Spinal cord (tissue), 10 donors: ENCODE results near the gene AASDH. TPM values are rescaled to one million over a fixed set of nuclear protein-coding genes. Genes with fewer than 3 reads are reported as not detected.

Source experiments
- DNase-seq, 6 donors: peaks; one replicate each; pipeline versions ENCODE4 v3.0.0 to v3.0.0-alpha.2; 2013 to 2015; ENCODE audit warnings: low spot score in 6 of 6, low read depth in 4 of 6
- H3K27ac ChIP-seq: one replicate; pipeline ENCODE4 v1.5.1; 2013; ENCODE audit warnings: low read depth, low read length, control low read depth
- H3K27me3 ChIP-seq: one replicate; pipeline ENCODE4 v1.6.1; 2013; ENCODE audit warnings: low read length; ENCODE audit not compliant: control insufficient read depth, insufficient read depth
- H3K36me3 ChIP-seq: one replicate; pipeline ENCODE4 v1.6.1; 2013; ENCODE audit warnings: low read length; ENCODE audit not compliant: control insufficient read depth, insufficient read depth
- H3K4me1 ChIP-seq: one replicate; pipeline ENCODE4 v1.6.1; 2013; ENCODE audit warnings: low read length; ENCODE audit not compliant: control insufficient read depth, insufficient read depth
- H3K4me3 ChIP-seq: one replicate; pipeline ENCODE4 v1.5.1; 2013; ENCODE audit warnings: low read depth, low read length, control low read depth
- H3K9me3 ChIP-seq: one replicate; pipeline ENCODE4 v1.6.1; 2013; ENCODE audit warnings: low read length; ENCODE audit not compliant: control insufficient read depth, insufficient read depth
- WGBS: methylation state at CpG from one replicate; pipeline ENCODE4 v1.1.5; 2013; ENCODE audit warnings: missing lambda C conversion rate; ENCODE audit not compliant: insufficient coverage; 5-methylcytosine and 5-hydroxymethylcytosine counted together
- polyA plus RNA-seq, 2 donors: library from polyadenylated mRNA; unstranded; fragments of 120-200 nt; gene quantifications; one replicate each; pipeline ENCODE4 v1.2.1, GENCODE V29; 2013; ENCODE audit not compliant: insufficient read length in 2 of 2
- small RNA-seq: library from RNA; depleted of rRNA; stranded (forward); fragments of <200 nt; gene quantifications from one replicate; pipeline ENCODE3, GENCODE V24; 2014; ENCODE audit warnings: low replicate concordance
- total RNA-seq, 2 donors: library from RNA; depleted of rRNA in 1 of 2; stranded (reverse); fragments of 120-200 nt in 1 of 2; fragments of >200 nt in 1 of 2; gene quantifications; one replicate each; pipeline versions ENCODE4 v1.2.3 to v1.2.4, GENCODE V29; 2013 to 2014
- donor health status: healthy.

The AASDH gene
- total and polyA plus RNA-seq, 4 donors, result 13.4 to 31.7 (median 19.9) TPM

DNA sequence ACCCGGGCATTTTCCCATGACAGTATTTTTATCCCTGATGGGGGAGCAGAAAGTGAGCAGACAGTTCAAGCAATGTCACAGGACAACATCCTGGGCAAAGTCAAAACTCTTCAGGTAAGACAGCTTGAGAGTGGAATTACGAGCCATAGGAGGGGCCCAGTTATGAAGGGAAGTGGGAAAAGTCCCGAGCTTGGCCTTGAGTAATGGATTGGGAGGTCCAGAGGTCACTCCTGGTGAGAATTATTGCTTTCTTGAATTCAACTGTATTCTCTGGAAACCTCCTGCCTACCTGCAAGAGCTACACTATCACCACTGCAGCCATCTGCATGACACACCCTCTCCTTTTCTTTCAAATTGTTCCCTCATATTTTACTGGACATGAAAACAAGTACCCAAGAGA, 89.1 kb downstream of the AASDH start:
- Histone ChIP-seq H3K27ac (no peak overlapping the region), H3K36me3 (no peaks in the 10 kb centered on the region), H3K9me3 (peaks cover 2% of the 10 kb centered on the region), H3K4me3 (no peak overlapping the region), H3K4me1 (peaks cover 18% of the 10 kb centered on the region), H3K27me3 (no peaks in the 10 kb centered on the region)
- DNase-seq, result no peak
- WGBS, result 75% methylated on average over 1 of the region's 3 CpGs

DNA sequence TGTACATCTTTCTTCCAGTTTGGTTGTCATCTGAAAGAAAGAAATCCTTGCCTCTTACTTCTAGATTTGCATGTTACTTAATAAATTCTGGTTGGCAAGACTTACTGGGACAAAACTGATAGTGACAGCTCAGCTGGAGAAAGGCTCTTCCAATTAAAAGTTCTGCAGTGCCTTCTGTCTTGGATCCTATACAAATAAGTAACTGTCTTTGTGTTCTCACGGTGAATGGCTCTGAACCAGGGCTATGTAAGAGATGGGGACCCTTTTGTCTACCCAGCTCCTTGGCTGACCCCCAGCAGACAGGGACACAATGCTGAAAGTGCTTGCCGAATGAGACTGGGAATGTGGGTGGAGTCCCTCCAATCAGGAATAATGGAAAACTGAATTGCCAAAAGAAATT, 89.5 kb downstream of the AASDH start:
- H3K27me3 ChIP-seq, result no peaks in the 10 kb centered on the region
- H3K4me3 ChIP-seq, result no peak overlapping the region
- 25% methylated on average over 1 of the region's 2 CpGs for WGBS
- no peaks in the 10 kb centered on the region for H3K36me3 ChIP-seq
- peaks cover 15% of the 10 kb centered on the region for H3K4me1 ChIP-seq
- DNase-seq, result peak in 2 of 6 donors; percentile 71 to 72
- H3K9me3 ChIP-seq, result peaks cover 2% of the 10 kb centered on the region
- no peak overlapping the region for H3K27ac ChIP-seq

DNA sequence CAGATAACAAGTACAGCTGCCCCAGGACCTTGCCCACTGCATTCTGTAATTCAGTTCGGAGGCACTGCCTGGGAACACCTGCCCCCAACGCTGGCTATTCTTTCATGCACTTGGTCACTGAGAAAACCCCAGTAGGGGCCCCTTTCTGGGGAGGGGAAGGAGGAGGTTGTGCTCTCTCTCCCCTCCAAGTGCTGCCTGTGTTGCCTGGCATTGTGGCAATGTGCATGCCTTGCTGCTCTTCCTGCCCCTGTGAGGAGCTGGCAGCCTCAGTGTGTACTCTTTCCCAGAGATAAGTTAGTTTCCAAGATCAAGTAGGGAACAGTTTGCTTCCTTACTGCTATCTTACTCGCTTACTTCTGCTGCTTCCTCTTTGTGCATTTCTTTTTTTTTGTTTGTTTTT, 90.8 kb downstream of the AASDH start:
- Histone ChIP-seq H3K4me3 (no peak overlapping the region), H3K9me3 (peaks cover 2% of the 10 kb centered on the region), H3K4me1 (peaks cover 12% of the 10 kb centered on the region), H3K27ac (no peak overlapping the region), H3K36me3 (no peaks in the 10 kb centered on the region), H3K27me3 (no peaks in the 10 kb centered on the region)
- WGBS, result no CpG with 5 or more reads among the region's 3 CpGs
- DNase-seq, result peak in 2 of 6 donors; percentile 38 to 62

DNA sequence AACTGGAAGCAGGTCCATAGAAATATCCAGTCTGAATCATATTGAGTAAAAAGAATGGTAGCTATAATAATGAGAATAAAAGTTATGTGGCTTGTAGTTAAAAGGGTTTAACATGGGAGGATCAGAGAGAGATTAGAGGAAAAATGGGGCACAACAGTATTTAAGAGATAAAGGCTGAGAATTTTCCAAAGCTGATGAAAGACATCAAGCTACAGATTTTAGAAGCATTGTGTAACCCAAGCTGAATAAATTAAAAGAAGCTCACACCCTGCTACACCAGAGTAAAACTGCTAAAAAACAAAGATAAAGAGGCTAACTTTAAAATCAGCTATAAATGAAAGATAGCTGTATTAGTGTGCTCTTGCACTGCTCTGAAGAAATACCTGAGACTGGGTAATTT, 94.2 kb downstream of the AASDH start:
- Histone ChIP-seq H3K4me1 (peaks cover 13% of the 10 kb centered on the region), H3K36me3 (no peaks in the 10 kb centered on the region), H3K9me3 (peaks cover 2% of the 10 kb centered on the region), H3K27me3 (no peaks in the 10 kb centered on the region), H3K27ac (no peak overlapping the region), H3K4me3 (no peak overlapping the region)
- DNase-seq, result no peak

DNA sequence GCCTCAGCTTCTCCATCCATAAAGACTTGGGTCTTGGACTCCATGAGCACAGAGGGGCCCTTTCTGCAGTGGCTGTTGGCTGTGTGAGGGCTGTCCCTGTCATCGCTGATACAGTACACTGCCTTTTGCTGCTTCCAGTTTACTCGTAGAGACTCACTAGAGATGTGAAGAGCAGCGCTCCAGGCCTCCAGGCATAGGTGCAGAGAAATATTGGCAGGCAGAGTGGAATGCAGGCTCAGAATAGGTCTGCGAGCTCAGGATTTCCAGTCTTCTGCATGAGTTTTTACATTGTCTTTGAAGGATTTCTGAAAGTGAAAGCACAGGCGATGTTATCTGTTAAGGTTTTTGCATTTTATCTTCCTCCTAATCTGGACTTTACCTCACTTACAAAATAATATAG, 97.4 kb downstream of the AASDH start:
- peak in 2 of 6 donors; percentile 51 to 53 for DNase-seq
- WGBS, result 27% methylated on average over 3 of the region's 5 CpGs
- Histone ChIP-seq H3K4me1 (peaks cover 3% of the 10 kb centered on the region), H3K27ac (no peak overlapping the region), H3K27me3 (no peaks in the 10 kb centered on the region), H3K36me3 (no peaks in the 10 kb centered on the region), H3K9me3 (peaks cover 2% of the 10 kb centered on the region), H3K4me3 (no peak overlapping the region)

DNA sequence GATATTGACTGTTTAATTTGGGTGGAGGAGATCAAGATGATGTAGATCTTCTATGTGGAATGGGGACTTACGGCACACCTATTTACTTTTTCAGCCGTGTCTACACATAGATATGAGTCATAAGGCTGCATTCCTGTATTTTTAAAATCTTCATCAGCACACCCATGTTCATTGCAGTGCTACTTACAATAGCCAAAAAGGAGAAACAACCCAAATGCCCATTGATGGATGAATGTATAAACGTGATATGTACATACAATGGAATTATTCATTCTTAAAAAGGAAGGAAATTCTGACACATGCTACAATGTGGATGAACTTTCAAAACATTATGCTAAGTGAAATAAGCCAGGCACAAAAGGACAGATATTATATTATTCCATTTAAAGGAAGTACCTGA, 98.6 kb downstream of the AASDH start:
- H3K9me3 ChIP-seq, result peaks cover 2% of the 10 kb centered on the region
- no peak for DNase-seq
- H3K27ac ChIP-seq, result no peak overlapping the region
- no CpG with 5 or more reads among the region's 3 CpGs for WGBS
- peaks cover 3% of the 10 kb centered on the region for H3K4me1 ChIP-seq
- H3K4me3 ChIP-seq, result no peak overlapping the region
- H3K27me3 ChIP-seq, result no peaks in the 10 kb centered on the region
- no peaks in the 10 kb centered on the region for H3K36me3 ChIP-seq

Small RNA genes within 50 kb of the gene (small RNA-seq; reads per million reads assigned to genes)
- not detected for gene RNU6-197P

Other genes with a start within 250 kb of the AASDH start
- 10 to 100 TPM; 14.8 to 22.4 TPM for gene PPAT, start 48.1 kb upstream of the AASDH start, total RNA-seq
- gene PPAT, start 48.1 kb upstream of the AASDH start, polyA plus RNA-seq, result 10 to 100 TPM; 14.4 to 16.0 TPM
- 10 to 100 TPM; 26.5 to 38.6 TPM for gene PAICS, start 48.8 kb upstream of the AASDH start, total RNA-seq
- gene PAICS, start 48.8 kb upstream of the AASDH start, polyA plus RNA-seq, result 10 to 100 TPM; 84.4 to 86.9 TPM
- 10 to 100 TPM; 59.1 to 76.8 TPM for gene SRP72, start 80.1 kb upstream of the AASDH start, total RNA-seq
- gene SRP72, start 80.1 kb upstream of the AASDH start, polyA plus RNA-seq, result 10 to 100 TPM; 72.6 to 91.5 TPM
- 1 to 10 TPM; 1.2 to 1.4 TPM for gene ARL9, start 118.3 kb upstream of the AASDH start, total RNA-seq
- gene ARL9, start 118.3 kb upstream of the AASDH start, polyA plus RNA-seq, result 1 to 10 TPM; 3.1 to 4.3 TPM